Stomach (tissue), 9 donors: ENCODE data around the gene ELOVL1. TPM values are rescaled to one million over a fixed set of nuclear protein-coding genes. Genes with fewer than 3 reads are reported as not detected.
"Not testable (repeated sequence)": the region's sequence is repeated elsewhere in the genome, so short reads cannot be mapped to it uniquely, and the experiment has no call there.

Source experiments
- DNase-seq, 2 donors: peaks; one replicate each; pipeline versions ENCODE4 v3.0.0 to v3.0.0-alpha.2; 2013 to 2019
- H3K27ac ChIP-seq, 5 donors: fragments of 200-600 bp in 4 of 5; sonication (generic) in 4 of 5; one replicate each; pipeline ENCODE4 v1.5.1; 2013 to 2019; ENCODE audit warnings: mild to moderate bottlenecking in 1 of 5, moderate library complexity in 1 of 5
- H3K27me3 ChIP-seq, 3 donors: fragments of 200-600 bp; sonication (generic); one replicate each; pipeline ENCODE4 v1.5.1; 2017 to 2019; ENCODE audit warnings: mixed run types in 1 of 3
- H3K36me3 ChIP-seq, 4 donors: fragments of 200-600 bp; sonication (generic); 1 replicate in 3 of 4; 2 replicates in 1 of 4; pipeline ENCODE4 v1.5.1; 2016 to 2019
- H3K4me1 ChIP-seq, 4 donors: fragments of 200-600 bp; sonication (generic); one replicate each; pipeline ENCODE4 v1.5.1; 2016 to 2019
- H3K4me3 ChIP-seq, 4 donors: fragments of 200-600 bp; sonication (generic) in 3 of 4; one replicate each; pipeline ENCODE4 v1.5.1; 2016 to 2019; ENCODE audit warnings: mild to moderate bottlenecking in 1 of 4
- H3K9me3 ChIP-seq, 4 donors: fragments of 200-600 bp; sonication (generic); one replicate each; pipeline ENCODE4 v1.5.1; 2016 to 2019
- EP300 ChIP-seq: sonication (generic); formaldehyde crosslinking; IDR thresholded peaks from one replicate; pipeline ENCODE4 v1.6.1; 2017; ENCODE audit warnings: antibody characterized with exemption
- POLR2A ChIP-seq, 4 donors: fragments of 450-650 bp; IDR thresholded peaks; one replicate each; pipeline ENCODE4 v1.6.1; 2016; ENCODE audit warnings: antibody characterized with exemption in 4 of 4, control low read depth in 2 of 4, mild to moderate bottlenecking in 1 of 4, moderate library complexity in 1 of 4
- POLR2AphosphoS5 ChIP-seq, 3 donors: sonication (generic); formaldehyde crosslinking; IDR thresholded peaks; one replicate each; pipeline ENCODE4 v1.6.1; 2016; ENCODE audit warnings: antibody characterized with exemption in 3 of 3
- WGBS, 5 donors: extraction: QIAGEN DNeasy Blood & Tissue Kit in 3 of 5; methylation state at CpG; one replicate each; pipeline versions ENCODE4 v1.1.5 to v1.1.7; 2013 to 2018; 5-methylcytosine and 5-hydroxymethylcytosine counted together
- intact Hi-C: fragments of 100-400 bp; cut with DNase I; formaldehyde crosslinking; loops from one replicate; pipeline ENCODE4 v1.15.1; 2023; ENCODE audit warnings: low total_unique reads
- polyA plus RNA-seq, 3 donors: library from polyadenylated mRNA; stranded (reverse); fragments of 200-250 nt; gene quantifications; one replicate each; pipeline ENCODE4 v1.2.3, GENCODE V29; 2013
- total RNA-seq, 5 donors: library from RNA; depleted of rRNA; stranded (reverse); fragments of >200 nt; gene quantifications; one replicate each; pipeline versions ENCODE4 v1.1.0 to v1.2.3, GENCODE V29; 2014 to 2016
- TF ChIP-seq, protein P1 (sequence below), 7 experiments: fragments of 450-650 bp in 4 of 7; fragments of 200-600 bp in 3 of 7; sonication (generic) in 3 of 7; IDR thresholded peaks; one replicate each; pipeline ENCODE4 v1.5.1; 2016 to 2019; ENCODE audit warnings: antibody characterized with exemption in 7 of 7, control low read depth in 2 of 7, mild to moderate bottlenecking in 1 of 7
- donor health status: healthy with polysubstance abuse.
- donor health status: Bipolar disorder and iron deficiency.
- donor health status: healthy.

The ELOVL1 gene
- total and polyA plus RNA-seq, 8 donors = 7.6 to 109 (median 55.7) TPM

DNA sequence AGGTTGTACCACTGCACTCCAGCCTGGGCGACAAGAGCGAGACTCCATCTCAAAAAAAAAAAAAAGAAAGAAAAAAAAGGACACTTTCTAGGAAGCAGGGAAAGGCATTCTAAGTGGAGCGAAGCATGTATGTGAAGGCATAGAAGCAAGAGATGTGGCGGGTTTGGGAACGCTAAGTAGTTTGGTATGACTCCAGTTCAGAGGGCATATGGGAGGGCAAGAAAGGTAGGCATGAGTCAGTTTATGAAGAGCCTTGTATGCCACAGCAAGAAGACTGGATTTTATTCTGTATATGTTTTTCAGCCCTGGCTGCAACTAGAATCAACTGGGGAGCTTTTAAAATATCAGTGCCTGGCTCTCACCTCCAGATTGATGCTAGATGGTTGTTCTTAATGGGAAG lies 4.4 kb upstream of the ELOVL1 start:
- H3K36me3 ChIP-seq = peaks cover 0 to 21% (median 0%) of the 10 kb centered on the region in 4 donors
- intact Hi-C loops = no loop called here
- DNase-seq = no peak
- WGBS, 5 donors = 92 to 100% (median 96%) methylated on average over 5 of the region's 5 CpGs
- H3K4me3 ChIP-seq = no peak overlapping the region
- peaks cover 8 to 37% (median 22%) of the 10 kb centered on the region in 4 donors for H3K4me1 ChIP-seq
- H3K27ac ChIP-seq = peak overlapping the region in 3 of 5 donors; percentile 51 to 64 (median 62)
- no peaks in the 10 kb centered on the region for H3K27me3 ChIP-seq
- no peaks in the 10 kb centered on the region for H3K9me3 ChIP-seq
- TF ChIP-seq, protein P1, sequence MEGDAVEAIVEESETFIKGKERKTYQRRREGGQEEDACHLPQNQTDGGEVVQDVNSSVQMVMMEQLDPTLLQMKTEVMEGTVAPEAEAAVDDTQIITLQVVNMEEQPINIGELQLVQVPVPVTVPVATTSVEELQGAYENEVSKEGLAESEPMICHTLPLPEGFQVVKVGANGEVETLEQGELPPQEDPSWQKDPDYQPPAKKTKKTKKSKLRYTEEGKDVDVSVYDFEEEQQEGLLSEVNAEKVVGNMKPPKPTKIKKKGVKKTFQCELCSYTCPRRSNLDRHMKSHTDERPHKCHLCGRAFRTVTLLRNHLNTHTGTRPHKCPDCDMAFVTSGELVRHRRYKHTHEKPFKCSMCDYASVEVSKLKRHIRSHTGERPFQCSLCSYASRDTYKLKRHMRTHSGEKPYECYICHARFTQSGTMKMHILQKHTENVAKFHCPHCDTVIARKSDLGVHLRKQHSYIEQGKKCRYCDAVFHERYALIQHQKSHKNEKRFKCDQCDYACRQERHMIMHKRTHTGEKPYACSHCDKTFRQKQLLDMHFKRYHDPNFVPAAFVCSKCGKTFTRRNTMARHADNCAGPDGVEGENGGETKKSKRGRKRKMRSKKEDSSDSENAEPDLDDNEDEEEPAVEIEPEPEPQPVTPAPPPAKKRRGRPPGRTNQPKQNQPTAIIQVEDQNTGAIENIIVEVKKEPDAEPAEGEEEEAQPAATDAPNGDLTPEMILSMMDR (IDR thresholded peaks at IDR 0.05) = no peak
- TF ChIP-seq POLR2AphosphoS5 (IDR thresholded peaks at IDR 0.05) (no peak), POLR2A (IDR thresholded peaks at IDR 0.05) (no peak), EP300 (no peak)

- Histone ChIP-seq H3K9me3 (no peaks in the 10 kb centered on the region), H3K4me1 (peaks cover 24 to 53% (median 38%) of the 10 kb centered on the region in 4 donors), H3K27me3 (no peaks in the 10 kb centered on the region), H3K4me3 (no peak overlapping the region), H3K36me3 (peaks cover 0 to 23% (median under 1%) of the 10 kb centered on the region in 4 donors), H3K27ac (no peak overlapping the region)
- TF ChIP-seq POLR2A (IDR thresholded peaks at IDR 0.05) (no peak), POLR2AphosphoS5 (IDR thresholded peaks at IDR 0.05) (no peak)
- TF ChIP-seq, protein P1 (IDR thresholded peaks at IDR 0.05) = no peak
- DNase-seq = no peak
- intact Hi-C loops = no loop called here
- 69 to 86% (median 80%) methylated on average over 4 of the region's 4 CpGs for WGBS, 5 donors
These were observed 2.8 kb upstream of the ELOVL1 start for GRCh38 chr1:43370564-43370963.

DNA sequence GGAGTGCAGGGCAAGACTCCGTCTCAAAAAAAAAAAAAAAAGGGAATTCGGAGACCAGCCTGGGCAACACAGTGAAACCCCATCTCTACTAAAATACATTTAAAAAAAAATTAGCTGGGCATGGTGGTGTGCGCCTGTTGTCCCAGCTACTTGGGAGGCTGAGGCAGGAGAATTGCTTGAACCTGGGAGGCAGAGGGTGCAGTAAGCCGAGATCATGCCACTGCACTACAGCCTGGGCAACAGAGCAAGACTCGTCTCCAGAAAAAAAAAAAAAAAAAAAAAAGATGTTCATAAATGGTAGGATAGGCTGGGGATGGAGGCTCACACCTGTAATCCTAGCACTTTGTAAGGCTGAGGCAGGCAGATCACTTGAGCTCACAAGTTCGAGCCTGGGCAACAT lies 2.0 kb upstream of the ELOVL1 start:
- DNase-seq, H3K27ac ChIP-seq, intact Hi-C loops, H3K4me3 ChIP-seq, H3K27me3 ChIP-seq, H3K9me3 ChIP-seq: not testable (repeated sequence)
- Histone ChIP-seq H3K36me3 (peaks cover 4 to 29% (median 8%) of the 10 kb centered on the region in 4 donors), H3K4me1 (peaks cover 26 to 61% (median 41%) of the 10 kb centered on the region in 4 donors)
- WGBS, 5 donors = 96 to 99% (median 97%) methylated on average over 5 to 6 of the region's 6 CpGs

- Histone ChIP-seq H3K27ac (peak overlapping the region; percentile 93 to 98 (median 97)), H3K9me3 (no peaks in the 10 kb centered on the region), H3K27me3 (no peaks in the 10 kb centered on the region), H3K36me3 (peaks cover 16 to 33% (median 19%) of the 10 kb centered on the region in 4 donors), H3K4me1 (peaks cover 26 to 69% (median 40%) of the 10 kb centered on the region in 4 donors), H3K4me3 (peak overlapping the region; percentile 75 to 88 (median 82))
- intact Hi-C loops = no loop called here
- DNase-seq = no peak
- WGBS, 5 donors = 13 to 24% (median 17%) methylated on average over 6 of the region's 6 CpGs
- no peak for TF ChIP-seq EP300
- no peak for TF ChIP-seq POLR2AphosphoS5 (IDR thresholded peaks at IDR 0.05)
- TF ChIP-seq, protein P1 (IDR thresholded peaks at IDR 0.05) = no peak
- TF ChIP-seq POLR2A (IDR thresholded peaks at IDR 0.05) = no peak
These were observed 822 bp upstream of the ELOVL1 start for GRCh38 chr1:43368646-43369020.
